HG03520 (cell line): ENCODE results near the gene HES1.
"Not testable (repeated sequence)": the region's sequence is repeated elsewhere in the genome, so short reads cannot be mapped to it uniquely, and the experiment has no call there.

Experiments used
- ATAC-seq: cut with Tn5 transposase; IDR thresholded peaks from one replicate; pipeline ENCODE4 v1.9.1; 2021; ENCODE audit warnings: mild to moderate bottlenecking, moderate library complexity; ENCODE audit not compliant: unreplicated experiment

HES1 gene

GRCh38 chr3:194124193-194124592 is 11.8 kb upstream of the HES1 start:
- no peak for ATAC-seq

- no peak for ATAC-seq
Observed at GRCh38 chr3:194125442-194125841, 10.5 kb upstream of the HES1 start.

- no peak for ATAC-seq
Observed at GRCh38 chr3:194126790-194127189, 9.2 kb upstream of the HES1 start.

GRCh38 chr3:194128202-194128918 is 7.6 kb upstream of the HES1 start:
- ATAC-seq = no peak

- ATAC-seq = not testable (repeated sequence)
Observed at GRCh38 chr3:194128919-194129295, 7.0 kb upstream of the HES1 start.

- no peak for ATAC-seq
Observed at GRCh38 chr3:194129581-194130133, 6.3 kb upstream of the HES1 start.

- ATAC-seq = no peak
Observed at GRCh38 chr3:194130188-194130587, 5.8 kb upstream of the HES1 start.

GRCh38 chr3:194130807-194131589 is 5.0 kb upstream of the HES1 start:
- ATAC-seq = peak; percentile 43

GRCh38 chr3:194132465-194133286 is 3.3 kb upstream of the HES1 start:
- ATAC-seq = no peak

- ATAC-seq = no peak
Observed at GRCh38 chr3:194133661-194134230, 2.2 kb upstream of the HES1 start.

- ATAC-seq = peak; percentile 16
Observed at GRCh38 chr3:194134231-194134756, 1.7 kb upstream of the HES1 start.

GRCh38 chr3:194134757-194135515 is 1.0 kb upstream of the HES1 start:
- peak; percentile 38 for ATAC-seq

GRCh38 chr3:194135516-194135805 is 487 bp upstream of the HES1 start:
- ATAC-seq = no peak

GRCh38 chr3:194136519-194137007 is 615 bp downstream of the HES1 start:
- no peak for ATAC-seq

- no peak for ATAC-seq
Observed at GRCh38 chr3:194137008-194137505, 1.1 kb downstream of the HES1 start.

- peak; percentile 35 for ATAC-seq
Observed at GRCh38 chr3:194137506-194138474, 1.8 kb downstream of the HES1 start.

GRCh38 chr3:194138732-194139070 is 2.8 kb downstream of the HES1 start:
- no peak for ATAC-seq

GRCh38 chr3:194139071-194139813 is 3.3 kb downstream of the HES1 start:
- ATAC-seq = no peak
